ENCODE measurements around the gene ST6GALNAC3. TPM values are rescaled to one million over a fixed set of nuclear protein-coding genes. Genes with fewer than 3 reads are reported as not detected.

Gene ST6GALNAC3
- total RNA-seq, 4 donors from 2014 or later: 9.7 to 34.0 (median 14.1) TPM

GRCh38 chr1:76381450-76382097 lies 307.0 kb downstream of the ST6GALNAC3 start:
- TF ChIP-seq CTCF (IDR thresholded peaks at IDR 0.05): no peak
- ATAC-seq (ENCODE audit: low FRiP score) (no peak), DNase-seq (ENCODE audit: low spot score) (no peak)

- ATAC-seq (ENCODE audit: low FRiP score) (no peak), DNase-seq (ENCODE audit: low spot score) (no peak)
- no peak for TF ChIP-seq CTCF (IDR thresholded peaks at IDR 0.05)
These were observed 313.7 kb downstream of the ST6GALNAC3 start for GRCh38 chr1:76388261-76388660.

- no peak for ATAC-seq (ENCODE audit: low FRiP score)
These were observed 315.9 kb downstream of the ST6GALNAC3 start for GRCh38 chr1:76390456-76390855.

GRCh38 chr1:76395059-76395458 lies 320.5 kb downstream of the ST6GALNAC3 start:
- no peak for TF ChIP-seq CTCF (IDR thresholded peaks at IDR 0.05)
- DNase-seq (ENCODE audit: low spot score): no peak
- ATAC-seq (ENCODE audit: low FRiP score): no peak

More at GRCh38 chr1:76390456-76390855, 315.9 kb downstream of the ST6GALNAC3 start:
- no peak for TF ChIP-seq CTCF (IDR thresholded peaks at IDR 0.05)
- DNase-seq (ENCODE audit: low spot score): no peak

GRCh38 chr1:76402128-76402527 lies 327.6 kb downstream of the ST6GALNAC3 start:
- no peak for DNase-seq (ENCODE audit: low spot score)
- ATAC-seq (ENCODE audit: low FRiP score): no peak
- no peak for TF ChIP-seq CTCF (IDR thresholded peaks at IDR 0.05)

GRCh38 chr1:76408303-76408702 lies 333.8 kb downstream of the ST6GALNAC3 start:
- ATAC-seq (ENCODE audit: low FRiP score): no peak
- no peak for TF ChIP-seq CTCF (IDR thresholded peaks at IDR 0.05)

GRCh38 chr1:76410499-76410898 lies 336.0 kb downstream of the ST6GALNAC3 start:
- no peak for TF ChIP-seq CTCF (IDR thresholded peaks at IDR 0.05)
- DNase-seq (ENCODE audit: low spot score) (no peak), ATAC-seq (ENCODE audit: low FRiP score) (no peak)

More at GRCh38 chr1:76408303-76408702, 333.8 kb downstream of the ST6GALNAC3 start:
- no peak for DNase-seq (ENCODE audit: low spot score)

Measured in omental fat pad (tissue), 4 donors.